RPMI7951 (cell line): Measurements from ENCODE around the gene HMSD. TPM values are rescaled to one million over a fixed set of nuclear protein-coding genes. Genes with fewer than 3 reads are reported as not detected.

ENCODE experiments used
- DNase-seq: peaks from one replicate; pipeline ENCODE4 v3.0.0-alpha.2; 2012; ENCODE audit warnings: low read depth
- total RNA-seq: library from RNA; depleted of rRNA; stranded (reverse); fragments of >200 nt; shearing (Covaris generic); gene quantifications from 2 replicates; pipeline ENCODE4 v1.2.3, GENCODE V29; 2014

The HMSD gene
- total RNA-seq, 1 experiment from 2014 or later, result not detected

GRCh38 chr18:63956755-63957154 lies 7.7 kb downstream of the HMSD start:
- DNase-seq, result no peak

DNA sequence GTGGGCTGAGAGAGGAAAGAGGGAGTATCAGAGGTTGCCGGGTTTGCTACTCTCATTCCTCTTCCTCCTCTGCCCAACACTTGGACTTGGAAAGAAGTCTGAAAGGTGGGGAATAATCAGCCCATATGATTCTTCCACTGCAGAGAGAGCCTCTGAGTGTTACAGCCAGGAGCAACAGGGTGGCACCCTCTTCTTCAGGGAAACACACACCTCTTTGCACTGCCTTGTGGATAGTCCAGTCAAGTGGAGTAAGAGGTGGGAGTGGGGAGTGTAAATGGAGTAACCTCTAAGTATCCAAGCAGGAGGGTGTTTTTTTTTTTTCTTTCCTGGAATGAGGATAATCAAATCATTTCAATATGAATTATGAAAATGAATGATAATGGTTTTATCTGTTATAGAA lies 11.8 kb downstream of the HMSD start:
- no peak for DNase-seq

DNA sequence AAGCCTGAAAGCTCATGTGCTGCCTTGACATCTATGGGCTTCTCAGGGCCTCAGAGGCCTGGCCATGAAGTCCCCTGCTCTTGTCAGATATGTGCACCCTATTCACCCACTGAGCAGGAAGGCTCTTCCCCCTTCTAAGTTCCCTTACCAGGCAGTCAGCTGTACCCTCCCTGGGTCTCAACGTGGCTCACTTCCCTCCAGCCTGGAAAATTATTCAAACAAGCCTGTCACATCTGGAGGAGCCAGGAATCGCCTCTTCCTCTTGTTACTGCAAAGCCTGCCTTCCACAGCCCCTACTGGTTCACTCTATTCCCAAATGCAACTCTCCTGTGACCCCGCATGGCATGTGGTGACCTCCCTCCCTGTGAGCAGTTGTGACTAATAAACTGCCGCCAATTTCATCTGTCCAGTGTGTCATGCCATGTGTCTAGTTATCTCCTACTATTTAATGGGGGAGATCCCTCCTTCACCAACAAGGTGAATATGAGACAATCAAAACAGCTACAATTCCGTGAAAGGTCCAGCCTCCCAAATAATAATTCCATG lies 12.4 kb downstream of the HMSD start:
- peak; percentile 53 for DNase-seq

DNA sequence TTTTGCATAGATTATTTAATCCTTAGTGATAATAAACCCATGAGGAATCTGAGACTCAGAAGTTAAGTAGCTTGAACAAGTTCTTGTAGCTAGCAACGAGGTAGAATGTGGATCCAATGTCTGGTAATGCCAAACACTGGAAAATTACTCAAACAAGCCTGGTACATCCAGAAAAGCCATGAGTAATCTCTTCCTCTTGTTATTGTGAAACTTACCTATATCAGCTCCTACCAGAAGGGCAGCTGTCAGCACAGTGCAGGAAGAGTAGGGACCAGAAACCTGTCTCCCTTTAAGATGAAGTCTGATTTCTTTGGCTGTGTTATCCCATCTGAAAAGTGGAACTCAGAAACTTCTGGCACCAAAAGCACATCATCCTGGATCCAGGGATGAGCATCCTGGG lies 13.0 kb downstream of the HMSD start:
- DNase-seq, result no peak

DNA sequence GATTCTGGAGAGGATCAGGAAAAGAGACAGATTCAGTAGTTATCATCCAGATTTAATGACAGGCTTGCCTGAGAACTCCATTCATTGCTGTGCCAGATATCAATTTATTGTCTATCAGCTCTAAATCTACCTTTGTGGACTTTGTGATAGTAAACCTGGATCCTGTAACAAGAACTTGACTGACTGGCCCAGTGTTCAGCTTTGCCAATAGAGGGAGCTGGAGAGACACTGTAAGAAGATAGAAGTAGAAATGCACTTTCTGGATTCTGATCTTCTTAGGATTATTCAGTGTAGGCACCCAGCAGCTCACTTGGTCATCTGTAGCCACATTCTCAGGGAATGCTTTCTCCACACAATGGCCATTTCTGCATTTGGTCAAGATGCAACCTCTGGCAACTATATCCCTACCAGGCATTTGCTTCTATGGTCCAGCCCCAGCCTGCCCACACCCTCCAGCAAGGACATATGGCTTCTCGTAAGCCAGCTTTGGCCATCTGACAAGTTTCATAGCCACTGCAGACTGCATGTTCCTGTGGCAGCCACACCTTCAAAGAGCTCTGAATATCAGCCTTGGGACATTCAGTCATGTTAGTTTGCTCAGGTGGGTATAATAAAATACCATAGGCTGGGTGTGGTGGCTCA lies 14.6 kb downstream of the HMSD start:
- DNase-seq, result peak; percentile 60

- DNase-seq, result no peak
Observed at GRCh38 chr18:63964908-63965307, 15.8 kb downstream of the HMSD start.

DNA sequence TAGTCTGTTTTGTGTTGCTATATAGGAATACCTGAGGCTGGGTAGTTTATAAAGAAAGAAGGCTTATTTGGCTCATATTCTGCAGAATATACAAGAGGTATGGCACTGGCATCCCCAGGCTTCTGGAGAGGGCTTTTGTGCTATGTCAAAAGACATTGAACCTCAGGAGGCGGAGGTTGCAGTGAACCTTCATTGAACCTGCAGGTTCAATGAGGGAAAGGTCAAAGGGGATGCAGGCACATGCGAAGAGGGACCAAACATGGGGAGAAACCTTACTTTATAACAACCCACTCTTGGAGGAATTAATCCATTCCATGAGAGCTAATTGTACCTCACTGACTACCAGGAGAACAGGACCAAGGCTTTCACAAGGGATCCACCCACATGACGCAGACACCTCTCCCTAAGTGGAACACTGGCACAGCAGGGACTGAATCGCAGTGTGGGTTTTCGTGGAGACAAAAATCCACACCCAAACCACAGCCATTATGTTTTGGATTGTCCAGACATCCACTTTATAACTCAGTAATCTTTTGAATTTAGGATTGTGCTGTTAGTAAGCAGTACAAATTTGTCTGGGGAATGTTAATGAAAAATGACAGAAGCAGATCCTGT lies 16.7 kb downstream of the HMSD start:
- no peak for DNase-seq

GRCh38 chr18:63969942-63970808 lies 21.1 kb downstream of the HMSD start, which contains the start of gene SERPINB8:
TSS of gene SERPINB8 (plus strand) at chr18:63970081. CDS start at chr18:63978309, 8,228 bp downstream.
- DNase-seq, result peak; percentile 93

DNA sequence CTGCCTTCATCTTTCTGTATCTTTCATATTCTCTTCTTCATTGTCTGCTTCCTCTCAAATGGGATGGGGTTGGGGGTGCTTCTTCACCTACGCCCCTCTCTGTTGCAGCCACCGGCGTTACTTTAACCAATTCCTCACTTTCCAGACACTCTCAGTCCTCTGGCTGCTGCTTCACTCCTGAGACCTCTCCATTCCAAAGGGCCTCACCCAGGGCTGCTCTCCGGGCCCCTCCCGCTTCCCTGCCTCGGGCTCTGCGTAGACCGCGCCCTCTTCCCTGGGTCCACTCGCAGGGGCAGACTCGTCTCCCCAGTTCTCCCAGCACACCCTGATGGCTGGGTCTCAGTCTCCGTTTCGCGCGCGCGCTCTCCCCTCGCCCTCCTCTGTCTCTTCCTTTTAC lies 21.7 kb downstream of the HMSD start:
- DNase-seq, result peak; percentile 62

- DNase-seq, result no peak
Observed at GRCh38 chr18:63971320-63972001, 22.4 kb downstream of the HMSD start.

- DNase-seq, result no peak
Observed at GRCh38 chr18:63972002-63972376, 22.9 kb downstream of the HMSD start.

DNA sequence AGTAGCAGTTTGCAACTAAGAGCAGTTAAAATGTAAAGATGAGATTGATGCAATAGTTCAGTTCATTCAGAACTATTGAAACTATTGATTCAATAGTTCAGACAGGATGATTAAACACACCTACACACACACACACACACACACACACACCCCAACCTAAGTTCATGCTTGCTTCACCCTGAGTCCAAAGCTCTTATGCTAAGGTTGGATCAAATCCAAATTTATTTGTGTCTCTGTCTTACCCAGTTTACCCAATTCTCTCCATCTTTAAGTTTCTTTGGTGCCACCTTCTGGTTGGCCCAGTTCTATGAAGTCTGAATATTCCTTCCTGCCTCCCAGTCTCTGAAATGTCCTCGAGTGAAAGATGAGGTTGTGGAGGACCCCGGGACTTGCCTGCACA lies 25.9 kb downstream of the HMSD start:
- DNase-seq, result peak; percentile 47

- DNase-seq, result no peak
Observed at GRCh38 chr18:63975628-63976027, 26.5 kb downstream of the HMSD start.

- DNase-seq, result no peak
Observed at GRCh38 chr18:63977040-63977439, 27.9 kb downstream of the HMSD start.

DNA sequence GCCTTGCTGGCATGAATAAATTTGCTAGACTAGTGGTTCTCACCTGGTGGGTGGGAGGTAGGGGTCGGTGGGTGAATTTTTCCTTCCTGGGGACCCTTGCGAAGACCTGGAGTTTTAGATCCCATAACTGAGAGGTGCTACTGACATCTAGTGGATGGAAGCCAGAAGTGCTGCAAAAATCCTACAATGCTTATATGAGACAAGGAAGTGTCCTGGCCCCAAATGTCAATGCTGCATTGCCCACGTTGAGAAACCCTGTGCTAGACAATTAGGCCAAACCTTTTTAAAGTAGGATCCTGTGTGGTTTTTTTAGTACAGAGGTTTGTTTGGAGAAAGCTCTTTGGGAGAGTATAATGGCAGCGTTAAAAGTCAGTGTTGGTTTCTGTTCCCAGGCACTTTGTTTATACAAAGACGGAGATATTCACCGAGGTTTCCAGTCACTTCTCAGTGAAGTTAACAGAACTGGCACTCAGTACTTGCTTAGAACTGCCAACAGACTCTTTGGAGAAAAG lies 30.4 kb downstream of the HMSD start:
- peak; percentile 57 for DNase-seq

DNA sequence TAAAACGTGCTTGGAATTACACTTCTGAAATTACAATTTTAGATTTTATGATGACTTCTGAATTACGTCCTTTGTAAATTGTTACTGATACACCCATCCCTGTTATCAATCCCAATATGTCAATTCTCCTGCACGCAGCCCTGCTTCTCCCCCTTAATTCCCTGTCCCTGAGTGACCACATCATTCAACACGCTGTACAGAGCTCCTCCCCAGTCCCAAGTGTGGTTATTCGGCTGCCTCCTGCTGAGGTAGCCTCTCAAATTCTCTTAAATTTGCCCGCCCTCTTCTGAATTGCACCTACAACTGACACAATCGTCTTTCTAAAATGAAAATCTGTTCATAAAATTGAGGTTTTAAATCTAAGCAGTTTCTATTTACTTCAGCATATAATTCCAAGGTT lies 30.9 kb downstream of the HMSD start:
- no peak for DNase-seq

GRCh38 chr18:63980896-63981460 lies 31.9 kb downstream of the HMSD start:
- DNase-seq, result no peak

DNA sequence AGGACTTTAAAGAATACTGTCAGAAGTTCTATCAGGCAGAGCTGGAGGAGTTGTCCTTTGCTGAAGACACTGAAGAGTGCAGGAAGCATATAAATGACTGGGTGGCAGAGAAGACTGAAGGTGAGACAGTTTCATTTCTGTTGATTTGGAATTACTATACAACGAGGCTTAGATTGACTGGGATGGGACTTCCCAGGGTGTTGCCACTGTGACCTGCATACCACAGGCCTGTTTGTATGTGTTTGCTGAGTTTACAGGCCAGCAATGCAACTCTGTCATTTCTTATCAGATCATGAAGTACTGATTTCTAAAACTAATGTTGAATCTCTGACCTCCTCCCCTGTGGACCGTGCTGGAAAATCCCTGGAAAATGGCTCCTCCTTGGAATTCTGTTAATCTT lies 32.6 kb downstream of the HMSD start:
- no peak for DNase-seq

DNA sequence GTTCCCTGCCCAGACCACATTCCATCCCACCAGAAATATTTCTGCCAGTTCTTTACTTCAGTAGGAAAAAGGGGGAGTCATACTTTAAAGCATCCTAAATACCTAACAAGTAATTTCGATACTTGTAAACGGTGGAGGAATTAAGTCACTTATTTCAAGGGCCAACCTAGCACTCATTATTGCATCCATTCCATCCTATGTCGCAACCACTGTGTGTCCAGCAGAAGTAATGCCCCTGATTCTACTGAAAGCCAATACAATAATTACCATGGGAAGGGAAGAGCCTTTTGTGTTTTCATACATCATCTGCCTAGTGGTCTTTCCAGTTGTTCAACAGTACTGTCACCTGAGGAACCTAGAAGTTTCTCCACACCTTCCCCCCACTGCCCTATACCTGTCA lies 33.3 kb downstream of the HMSD start:
- DNase-seq, result no peak

DNA sequence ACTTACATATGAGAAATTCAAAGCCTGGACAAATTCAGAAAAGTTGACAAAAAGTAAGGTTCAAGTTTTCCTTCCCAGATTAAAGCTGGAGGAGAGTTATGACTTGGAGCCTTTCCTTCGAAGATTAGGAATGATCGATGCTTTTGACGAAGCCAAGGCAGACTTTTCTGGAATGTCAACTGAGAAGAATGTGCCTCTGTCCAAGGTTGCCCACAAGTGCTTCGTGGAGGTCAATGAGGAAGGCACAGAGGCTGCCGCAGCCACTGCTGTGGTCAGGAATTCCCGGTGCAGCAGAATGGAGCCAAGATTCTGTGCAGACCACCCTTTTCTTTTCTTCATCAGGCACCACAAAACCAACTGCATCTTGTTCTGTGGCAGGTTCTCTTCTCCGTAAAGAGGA lies 37.8 kb downstream of the HMSD start:
- no peak for DNase-seq

DNA sequence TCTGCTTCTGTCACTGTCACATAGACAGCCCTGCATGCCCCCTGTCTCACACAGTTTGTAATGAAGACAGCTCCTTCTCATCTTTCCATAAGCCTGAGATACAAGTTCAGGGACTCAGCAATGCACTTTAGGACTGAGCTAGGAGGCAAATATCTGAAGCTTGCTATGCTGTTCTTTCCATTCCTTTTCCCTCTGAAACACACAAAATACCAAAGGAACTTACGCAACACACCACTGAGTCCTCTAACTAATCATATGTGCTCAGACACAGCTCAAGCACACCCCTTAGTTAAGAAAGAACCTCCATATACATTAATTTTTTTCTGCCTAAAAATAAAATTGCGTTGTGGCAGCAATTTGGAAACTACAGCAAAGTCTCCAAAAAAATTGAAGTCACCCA lies 38.6 kb downstream of the HMSD start:
- no peak for DNase-seq
